Thyroid gland (tissue), 4 donors: ENCODE results near the gene C10orf105.

Source experiments
- CTCF ChIP-seq, 6 experiments: fragments of 200-600 bp in 3 of 6; fragments of 450-650 bp in 3 of 6; sonication (generic) in 3 of 6; IDR thresholded peaks; one replicate each; pipeline ENCODE4 v1.5.1; 2016 to 2019; ENCODE audit warnings: antibody characterized with exemption in 6 of 6, mild to moderate bottlenecking in 2 of 6, inconsistent platforms in 1 of 6, moderate library complexity in 1 of 6
- POLR2A ChIP-seq, 2 donors: fragments of 450-650 bp; IDR thresholded peaks; one replicate each; pipeline ENCODE4 v1.6.1; 2017; ENCODE audit warnings: antibody characterized with exemption in 2 of 2, mild to moderate bottlenecking in 2 of 2, moderate library complexity in 1 of 2

GRCh38 chr10:71729161-71729636 is 9.6 kb upstream of the C10orf105 start:
- TF ChIP-seq CTCF (IDR thresholded peaks at IDR 0.05) (no peak), POLR2A (IDR thresholded peaks at IDR 0.05) (no peak)
